ENCODE measurements around the gene STX11. TPM values are rescaled to one million over a fixed set of nuclear protein-coding genes. Genes with fewer than 3 reads are reported as not detected.

Gene STX11
- total RNA-seq, 4 donors from 2014 or later, result 23.9 to 61.1 (median 31.8) TPM

GRCh38 chr6:144232176-144232831, 82.0 kb downstream of the STX11 start:
- WGBS, 2 donors, result 52 to 59% methylated on average over 4 of the region's 4 CpGs
- Histone ChIP-seq H3K4me1 (peaks cover 9 to 23% of the 10 kb centered on the region in 2 donors), H3K27me3 (no peaks in the 10 kb centered on the region), H3K4me3 (replicated peaks in 1 of 3) (no peak overlapping the region), H3K27ac (peak overlapping the region; percentile 55 to 76 (median 71)), H3K36me3 (no peaks in the 10 kb centered on the region), H3K9me3 (no peaks in the 10 kb centered on the region)
- intact Hi-C loops (cut with DNase I), result no loop called here
- TF ChIP-seq POLR2A (IDR thresholded peaks at IDR 0.05) (no peak), CTCF (IDR thresholded peaks at IDR 0.05) (no peak)
- DNase-seq, result no peak

GRCh38 chr6:144232832-144233230, 82.5 kb downstream of the STX11 start:
- Histone ChIP-seq H3K9me3 (no peaks in the 10 kb centered on the region), H3K4me3 (replicated peaks in 1 of 3) (no peak overlapping the region), H3K27me3 (no peaks in the 10 kb centered on the region), H3K4me1 (peaks cover 9 to 23% of the 10 kb centered on the region in 2 donors), H3K27ac (peak overlapping the region; percentile 1 to 76 (median 55)), H3K36me3 (no peaks in the 10 kb centered on the region)
- no peak for DNase-seq
- TF ChIP-seq CTCF (IDR thresholded peaks at IDR 0.05), result no peak
- TF ChIP-seq POLR2A (IDR thresholded peaks at IDR 0.05), result no peak
- 50% methylated on average over 2 of the region's 2 CpGs for WGBS, 2 donors
- intact Hi-C loops (cut with DNase I), result no loop called here

- H3K27me3 ChIP-seq, result no peaks in the 10 kb centered on the region
- H3K4me3 ChIP-seq (replicated peaks in 1 of 3), result no peak overlapping the region
- peaks cover 9 to 23% of the 10 kb centered on the region in 2 donors for H3K4me1 ChIP-seq
- intact Hi-C loops (cut with DNase I), result no loop called here
- WGBS, 2 donors, result 97 to 98% methylated on average over 3 of the region's 3 CpGs
- no peaks in the 10 kb centered on the region for H3K9me3 ChIP-seq
- H3K27ac ChIP-seq, result no peak overlapping the region
- no peak for TF ChIP-seq POLR2A (IDR thresholded peaks at IDR 0.05)
- no peak for TF ChIP-seq CTCF (IDR thresholded peaks at IDR 0.05)
- H3K36me3 ChIP-seq, result no peaks in the 10 kb centered on the region
- no peak for DNase-seq
Measured at GRCh38 chr6:144234399-144234798, 84.1 kb downstream of the STX11 start.

DNA sequence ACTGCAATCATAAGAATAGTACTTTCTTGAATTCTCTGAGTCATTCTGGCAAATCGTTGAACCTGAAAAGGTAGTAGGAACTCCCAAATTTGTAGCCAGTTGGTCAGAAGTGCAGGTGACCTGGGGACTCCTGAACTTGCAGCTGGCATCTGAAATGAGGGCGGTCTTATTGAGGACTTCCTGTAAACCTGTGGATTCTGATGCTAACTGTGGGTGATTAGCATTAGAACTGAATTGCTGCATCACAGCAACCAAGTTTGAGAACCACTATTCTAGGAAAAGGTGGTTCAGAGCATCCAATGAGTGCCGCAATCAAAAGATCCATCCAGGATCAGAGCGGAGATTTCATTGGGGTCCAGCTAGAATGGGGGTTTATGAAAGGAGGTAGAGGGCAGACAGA, 84.6 kb downstream of the STX11 start:
- no peaks in the 10 kb centered on the region for H3K9me3 ChIP-seq
- peaks cover 9 to 23% of the 10 kb centered on the region in 2 donors for H3K4me1 ChIP-seq
- H3K27ac ChIP-seq, result no peak overlapping the region
- no peak overlapping the region for H3K4me3 ChIP-seq (replicated peaks in 1 of 3)
- intact Hi-C loops (cut with DNase I), result no loop called here
- WGBS, 2 donors, result 64 to 100% methylated on average over 4 of the region's 4 CpGs
- H3K27me3 ChIP-seq, result no peaks in the 10 kb centered on the region
- TF ChIP-seq CTCF (IDR thresholded peaks at IDR 0.05), result no peak
- TF ChIP-seq POLR2A (IDR thresholded peaks at IDR 0.05), result no peak
- DNase-seq, result no peak
- no peaks in the 10 kb centered on the region for H3K36me3 ChIP-seq

Other genes with a start within 250 kb of the STX11 start
- gene PLAGL1, start 142.3 kb upstream of the STX11 start, total RNA-seq, result 10 to 100 TPM in 1 of 4 donors, 1 to 10 TPM in 3; 6.6 to 10.5 (median 7.4) TPM
- gene SF3B5, start 54.9 kb upstream of the STX11 start, total RNA-seq, result 100 to 1,000 TPM in 2 of 4 donors, 10 to 100 TPM in 2; 63.1 to 205 (median 133) TPM
- 100 to 1,000 TPM; 383 to 473 (median 415) TPM for gene UTRN, start 134.8 kb downstream of the STX11 start, total RNA-seq